Activated naive CD4-positive, alpha-beta T cell treated with anti-CD3 and anti-CD28 coated beads for 36 hours (primary cell): ENCODE measurements around the gene ZNF652. TPM values are rescaled to one million over a fixed set of nuclear protein-coding genes. Genes with fewer than 3 reads are reported as not detected.
"Not testable (repeated sequence)": the region's sequence is repeated elsewhere in the genome, so short reads cannot be mapped to it uniquely, and the experiment has no call there.

Source experiments
- CTCF ChIA-PET: fragments of 350-600 bp; sonication (Branson Sonifier 250); formaldehyde crosslinking; loops from one replicate; lab custom pipeline; 2021; ENCODE audit warnings: antibody characterized with exemption; lab: Charles Lee
- DNase-seq: peaks from one replicate; pipeline ENCODE4 v3.0.0-alpha.2; 2020
- H3K27ac Mint-ChIP-seq: one replicate; pipeline ENCODE4 v1.8.0; 2021; ENCODE audit warnings: mild to moderate bottlenecking, mixed read lengths
- H3K27me3 Mint-ChIP-seq: one replicate; pipeline ENCODE4 v1.8.0; 2021; ENCODE audit warnings: low read depth, mixed read lengths
- H3K36me3 Mint-ChIP-seq: one replicate; pipeline ENCODE4 v1.8.0; 2021; ENCODE audit warnings: low read depth, mixed read lengths
- H3K4me1 Mint-ChIP-seq: one replicate; pipeline ENCODE4 v1.8.0; 2021; ENCODE audit warnings: low read depth, mixed read lengths
- H3K4me3 Mint-ChIP-seq: one replicate; pipeline ENCODE4 v1.8.0; 2021; ENCODE audit warnings: mild to moderate bottlenecking, moderate library complexity, mixed read lengths
- H3K9me3 Mint-ChIP-seq: one replicate; pipeline ENCODE4 v1.8.0; 2021; ENCODE audit warnings: mixed read lengths
- intact Hi-C: fragments of 100-400 bp; cut with micrococcal nuclease; formaldehyde crosslinking; loops from one replicate; pipeline ENCODE4 v1.15.1; 2023
- total RNA-seq, 2 experiments: library from RNA; stranded (reverse); gene quantifications; one replicate each; pipeline ENCODE4 v1.2.3, GENCODE V29; 2021

Gene ZNF652
- total RNA-seq, 2 experiments from 2014 or later, result 5.5 to 5.8 TPM

DNA sequence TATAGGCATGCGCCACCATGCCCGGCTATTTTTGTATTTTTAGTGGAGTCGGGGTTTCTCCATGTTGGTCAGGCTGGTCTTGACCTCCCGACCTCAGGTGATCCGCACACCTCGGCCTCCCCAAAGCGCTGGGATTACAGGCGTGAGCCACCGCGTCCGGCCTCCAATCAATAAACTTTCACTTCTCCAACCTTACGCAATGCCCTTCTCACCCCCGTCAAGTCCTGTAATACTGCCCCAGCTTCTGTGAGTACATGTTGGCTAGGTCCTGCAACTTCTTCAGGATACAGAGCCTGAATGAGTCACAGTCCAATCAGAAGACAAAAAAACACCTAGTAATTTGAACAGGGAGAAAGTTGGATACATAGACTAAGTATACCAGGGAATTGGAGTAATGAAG lies 84.4 kb downstream of the ZNF652 start:
- H3K27ac Mint-ChIP-seq, result no peak overlapping the region
- no peaks in the 10 kb centered on the region for H3K9me3 Mint-ChIP-seq
- DNase-seq, result no peak
- H3K4me3 Mint-ChIP-seq, result no peak overlapping the region
- CTCF ChIA-PET, result no interaction called here
- intact Hi-C loops, result no loop called here
- H3K4me1 Mint-ChIP-seq, result no peaks in the 10 kb centered on the region
- no peaks in the 10 kb centered on the region for H3K36me3 Mint-ChIP-seq
- no peaks in the 10 kb centered on the region for H3K27me3 Mint-ChIP-seq

GRCh38 chr17:49275981-49276380 lies 86.1 kb downstream of the ZNF652 start:
- H3K4me1 Mint-ChIP-seq, H3K4me3 Mint-ChIP-seq, H3K9me3 Mint-ChIP-seq: not testable (repeated sequence)

DNA sequence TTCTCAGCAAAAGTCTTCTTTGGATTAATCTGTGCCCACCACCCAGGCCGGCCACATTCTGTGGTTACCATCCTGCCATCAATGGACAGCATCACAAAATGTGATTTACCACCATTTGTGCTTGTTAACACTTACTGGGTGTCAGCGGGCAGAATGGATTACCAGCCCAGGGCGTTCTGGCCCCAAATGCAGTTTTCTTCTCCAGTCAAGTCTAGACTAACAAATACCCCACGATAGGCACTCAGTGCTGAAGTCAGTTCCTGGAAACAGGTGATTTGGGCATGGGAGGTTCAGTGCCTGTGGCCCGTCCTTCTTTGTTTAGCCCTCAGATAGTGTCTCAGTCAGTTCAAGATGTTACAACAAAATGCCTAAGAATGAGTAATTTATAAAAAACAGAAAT lies 92.7 kb downstream of the ZNF652 start:
- CTCF ChIA-PET, result no interaction called here
- Mint-ChIP-seq H3K36me3 (no peaks in the 10 kb centered on the region), H3K27me3 (no peaks in the 10 kb centered on the region), H3K27ac (no peak overlapping the region), H3K9me3 (no peaks in the 10 kb centered on the region), H3K4me3 (no peak overlapping the region), H3K4me1 (no peaks in the 10 kb centered on the region)
- no peak for DNase-seq
- intact Hi-C loops, result no loop called here

More at GRCh38 chr17:49275981-49276380, 86.1 kb downstream of the ZNF652 start:
- CTCF ChIA-PET, result interaction anchor here (0.7 to 1.7 kb wide), 2 partner anchors 15 to 139 kb away, joined by 4 read pairs; no protein-coding TSS in a partner anchor
- H3K36me3 Mint-ChIP-seq, H3K27me3 Mint-ChIP-seq, DNase-seq, H3K27ac Mint-ChIP-seq, intact Hi-C loops: not testable (repeated sequence)

- CTCF ChIA-PET, result interaction anchor here (0.8 to 0.9 kb wide), 2 partner anchors 13 to 23 kb away, joined by 3 read pairs; no protein-coding TSS in a partner anchor
Observed at GRCh38 chr17:49267912-49268311, 94.1 kb downstream of the ZNF652 start.

DNA sequence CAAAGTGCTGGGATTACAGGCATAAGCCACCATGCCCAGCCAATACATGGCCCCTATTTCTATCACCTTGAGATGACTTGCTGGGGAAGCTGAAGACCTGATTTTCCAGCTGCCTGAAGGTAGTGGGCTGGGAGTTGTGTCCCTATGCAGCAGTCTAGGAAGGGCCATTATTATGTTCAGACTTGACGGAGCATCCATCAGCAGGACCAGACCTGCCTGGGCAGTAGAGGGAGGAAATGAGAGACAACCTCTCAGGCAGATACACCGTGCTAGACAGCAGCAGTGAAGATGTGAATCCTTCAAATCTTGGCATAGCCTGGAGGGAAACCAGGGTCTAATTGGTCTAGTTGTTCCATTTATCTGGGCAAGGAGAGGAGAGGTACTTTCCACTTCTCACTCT lies 95.8 kb downstream of the ZNF652 start:
- H3K27me3 Mint-ChIP-seq, result no peaks in the 10 kb centered on the region
- no peak overlapping the region for H3K4me3 Mint-ChIP-seq
- DNase-seq, result no peak
- H3K27ac Mint-ChIP-seq, result no peak overlapping the region
- H3K9me3 Mint-ChIP-seq, result no peaks in the 10 kb centered on the region
- intact Hi-C loops, result no loop called here
- CTCF ChIA-PET, result no interaction called here
- no peaks in the 10 kb centered on the region for H3K4me1 Mint-ChIP-seq
- no peaks in the 10 kb centered on the region for H3K36me3 Mint-ChIP-seq

More at GRCh38 chr17:49267912-49268311, 94.1 kb downstream of the ZNF652 start:
- H3K4me3 Mint-ChIP-seq, result no peak overlapping the region
- no peaks in the 10 kb centered on the region for H3K36me3 Mint-ChIP-seq
- H3K9me3 Mint-ChIP-seq, result no peaks in the 10 kb centered on the region
- no peaks in the 10 kb centered on the region for H3K4me1 Mint-ChIP-seq
- H3K27ac Mint-ChIP-seq, result no peak overlapping the region
- H3K27me3 Mint-ChIP-seq, result no peaks in the 10 kb centered on the region
- no peak for DNase-seq
- intact Hi-C loops, result no loop called here

DNA sequence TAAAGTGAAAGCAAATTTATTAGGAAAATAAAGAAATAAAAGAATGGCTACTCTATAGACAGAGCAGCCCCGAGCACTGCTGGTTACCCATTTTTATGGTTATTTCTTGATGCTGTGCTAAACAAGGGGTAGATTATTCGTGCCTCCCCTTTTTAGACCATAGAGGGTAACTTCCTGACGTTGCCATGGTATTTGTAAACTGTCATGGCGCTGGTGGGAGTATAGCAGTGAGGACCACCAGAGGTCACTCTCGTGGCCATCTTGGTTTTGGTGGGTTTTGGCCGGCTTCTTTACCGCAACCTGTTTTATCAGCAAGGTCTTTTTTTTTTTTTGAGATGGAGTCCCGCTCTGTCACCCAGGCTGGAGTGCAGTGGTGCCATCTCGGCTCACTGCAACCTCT lies 100.5 kb downstream of the ZNF652 start:
- CTCF ChIA-PET, result interaction anchor here (0.7 to 3.3 kb wide), 4 partner anchors 30 to 107 kb away, joined by 3 to 9 read pairs (median 3); no protein-coding TSS in a partner anchor
- not testable (repeated sequence) for H3K9me3 Mint-ChIP-seq, H3K36me3 Mint-ChIP-seq

GRCh38 chr17:49260817-49261291 lies 101.2 kb downstream of the ZNF652 start:
- CTCF ChIA-PET, result interaction anchor here (0.7 to 3.3 kb wide), 5 partner anchors 30 to 158 kb away, joined by 3 to 9 read pairs (median 3); no protein-coding TSS in a partner anchor
- Mint-ChIP-seq H3K4me3 (peak overlapping the region; percentile 79), H3K27ac (peak overlapping the region; percentile 46), H3K36me3 (no peaks in the 10 kb centered on the region), H3K9me3 (no peaks in the 10 kb centered on the region), H3K4me1 (peaks cover 13% of the 10 kb centered on the region), H3K27me3 (no peaks in the 10 kb centered on the region)
- intact Hi-C loops, result no loop called here
- peak; percentile 69 for DNase-seq

More for the DNA sequence above, 100.5 kb downstream of the ZNF652 start:
- peaks cover 13% of the 10 kb centered on the region for H3K4me1 Mint-ChIP-seq
- H3K4me3 Mint-ChIP-seq, DNase-seq, H3K27ac Mint-ChIP-seq, intact Hi-C loops, H3K27me3 Mint-ChIP-seq: not testable (repeated sequence)

DNA sequence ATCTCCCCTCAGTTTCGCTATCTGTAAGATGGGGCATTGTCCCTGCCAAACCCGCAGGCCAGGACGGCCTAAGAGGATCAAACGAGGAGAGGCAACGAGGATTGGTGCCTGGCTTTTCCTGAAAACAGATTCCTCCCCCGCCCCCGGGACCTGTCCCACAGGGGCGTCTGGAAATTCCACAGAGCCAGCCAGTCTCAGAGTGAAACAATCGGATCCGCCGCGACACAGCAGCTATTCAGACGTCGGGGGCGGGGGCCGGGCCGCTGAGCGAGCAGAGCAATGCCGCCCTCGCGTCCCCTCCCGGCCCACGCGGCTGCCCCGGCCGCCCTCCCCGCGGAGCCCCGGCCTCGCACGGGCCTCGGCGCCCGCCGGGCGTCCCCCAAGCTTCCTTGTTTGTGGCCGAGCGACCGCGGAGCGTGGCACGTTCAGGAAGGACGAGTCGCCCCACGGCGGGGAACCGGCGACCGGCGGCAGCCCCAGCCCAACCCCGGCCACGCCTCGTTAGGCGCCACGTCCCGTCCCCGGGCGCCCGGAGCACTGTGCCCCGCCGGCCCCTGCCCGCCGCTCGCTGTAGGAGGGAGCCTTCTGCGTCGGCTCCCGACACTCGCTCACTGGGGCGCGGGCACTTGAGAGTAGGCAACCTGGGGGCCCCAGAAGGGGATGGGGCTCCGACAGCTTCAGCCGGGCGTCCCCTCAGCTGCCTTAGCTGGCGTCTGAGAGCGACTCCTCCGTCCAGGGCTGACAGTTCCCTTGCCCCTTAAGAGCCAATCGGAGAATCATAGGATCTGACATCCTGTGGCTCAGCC lies 101.8 kb downstream of the ZNF652 start:
- CTCF ChIA-PET, result interaction anchor here (0.6 to 3.3 kb wide), 4 partner anchors 31 to 158 kb away, joined by 3 to 9 read pairs (median 4); no protein-coding TSS in a partner anchor
- Mint-ChIP-seq H3K4me3 (peak overlapping the region; percentile 79), H3K36me3 (no peaks in the 10 kb centered on the region), H3K27ac (peak overlapping the region; percentile 46), H3K27me3 (no peaks in the 10 kb centered on the region), H3K4me1 (peaks cover 13% of the 10 kb centered on the region), H3K9me3 (no peaks in the 10 kb centered on the region)
- intact Hi-C loops, result no loop called here
- peak; percentile 60 for DNase-seq

DNA sequence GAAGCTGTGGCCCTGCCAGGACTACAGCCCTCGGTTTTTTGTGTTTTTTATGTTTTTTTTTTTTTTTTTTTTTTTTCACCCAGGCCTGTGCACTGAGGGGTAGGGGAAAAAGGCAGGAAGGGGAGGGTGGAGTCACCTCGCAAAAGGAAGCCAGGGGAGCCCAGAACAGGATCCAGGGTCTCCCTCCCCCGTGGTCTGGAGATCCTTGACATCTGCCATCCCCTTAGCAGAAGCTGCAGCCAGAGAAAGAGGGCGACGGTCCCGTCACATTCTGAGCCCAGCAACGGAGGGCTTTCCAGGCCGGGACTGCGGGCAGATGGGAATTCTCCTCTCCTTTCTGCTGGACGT lies 102.4 kb downstream of the ZNF652 start:
- no peaks in the 10 kb centered on the region for H3K9me3 Mint-ChIP-seq
- H3K36me3 Mint-ChIP-seq, result no peaks in the 10 kb centered on the region
- no peaks in the 10 kb centered on the region for H3K27me3 Mint-ChIP-seq
- peaks cover 13% of the 10 kb centered on the region for H3K4me1 Mint-ChIP-seq
- CTCF ChIA-PET, result interaction anchor here (0.7 to 3.3 kb wide), 4 partner anchors 31 to 128 kb away, joined by 3 to 9 read pairs (median 4); no protein-coding TSS in a partner anchor
- no peak for DNase-seq
- intact Hi-C loops, result no loop called here
- H3K4me3 Mint-ChIP-seq, result peak overlapping the region; percentile 78
- H3K27ac Mint-ChIP-seq, result no peak overlapping the region

DNA sequence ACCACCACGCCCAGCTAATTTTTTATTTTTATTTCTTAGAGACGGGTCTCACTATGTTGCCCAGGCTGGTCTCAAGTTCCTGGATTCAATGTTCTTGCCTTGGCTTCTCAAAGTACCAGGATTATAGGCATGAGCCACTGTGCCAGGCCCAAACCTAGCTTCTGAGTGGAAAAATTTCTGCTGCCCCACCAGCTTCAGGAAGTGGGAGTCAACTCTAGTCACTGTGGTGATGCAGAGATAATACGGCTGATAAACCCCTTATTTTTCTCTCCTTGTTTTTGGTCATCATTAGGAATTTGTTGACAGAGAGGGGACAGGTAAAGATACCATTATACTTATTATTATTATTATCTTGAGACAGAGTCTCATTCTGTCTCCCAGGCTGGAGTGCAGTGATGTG lies 103.7 kb downstream of the ZNF652 start:
- no peaks in the 10 kb centered on the region for H3K9me3 Mint-ChIP-seq
- peaks cover 13% of the 10 kb centered on the region for H3K4me1 Mint-ChIP-seq
- H3K27ac Mint-ChIP-seq, result no peak overlapping the region
- CTCF ChIA-PET, result interaction anchor here (0.6 to 3.3 kb wide), 6 partner anchors 31 to 440 kb away, joined by 3 to 9 read pairs (median 3); no protein-coding TSS in a partner anchor
- no peaks in the 10 kb centered on the region for H3K36me3 Mint-ChIP-seq
- H3K27me3 Mint-ChIP-seq, result no peaks in the 10 kb centered on the region
- H3K4me3 Mint-ChIP-seq, result no peak overlapping the region
- intact Hi-C loops, result no loop called here
- DNase-seq, result no peak

DNA sequence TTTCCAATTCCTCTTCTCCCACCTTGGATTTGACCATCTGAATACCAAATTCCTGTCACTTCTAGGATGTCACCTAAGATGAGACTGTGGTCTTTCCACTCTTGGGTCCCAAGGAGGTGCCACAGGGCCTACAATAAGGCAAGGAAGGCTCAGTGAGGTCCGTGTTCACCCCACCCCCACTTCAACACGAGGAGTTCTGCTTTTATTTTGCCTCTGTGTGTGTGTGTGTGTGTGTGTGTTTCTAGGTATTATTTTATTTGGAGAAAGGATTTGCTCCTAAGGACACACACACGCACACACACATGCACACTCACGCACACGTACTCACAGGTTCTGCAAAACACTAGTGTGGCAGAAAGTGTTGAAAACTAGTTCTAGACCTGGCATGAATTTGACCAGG lies 106.9 kb downstream of the ZNF652 start:
- no peaks in the 10 kb centered on the region for H3K36me3 Mint-ChIP-seq

GRCh38 chr17:49254066-49254465 lies 108.0 kb downstream of the ZNF652 start:
- intact Hi-C loops, result no loop called here
- DNase-seq, result no peak
- Mint-ChIP-seq H3K9me3 (no peaks in the 10 kb centered on the region), H3K27me3 (no peaks in the 10 kb centered on the region), H3K4me3 (no peak overlapping the region), H3K4me1 (no peaks in the 10 kb centered on the region), H3K36me3 (no peaks in the 10 kb centered on the region), H3K27ac (no peak overlapping the region)
- CTCF ChIA-PET, result interaction anchor here (0.6 to 1.2 kb wide), 2 partner anchors 74 to 93 kb away, joined by 4 to 5 read pairs; no protein-coding TSS in a partner anchor

More for the DNA sequence above, 106.9 kb downstream of the ZNF652 start:
- intact Hi-C loops, result no loop called here
- Mint-ChIP-seq H3K9me3 (no peaks in the 10 kb centered on the region), H3K4me1 (peaks cover 8% of the 10 kb centered on the region), H3K4me3 (no peak overlapping the region), H3K27me3 (no peaks in the 10 kb centered on the region), H3K27ac (no peak overlapping the region)
- DNase-seq, result no peak
- CTCF ChIA-PET, result interaction anchor here (1.0 kb wide), 1 partner anchor 12 kb away, joined by 3 read pairs; no protein-coding TSS in a partner anchor
